ENCODE results near the gene ETS2.

DNA sequence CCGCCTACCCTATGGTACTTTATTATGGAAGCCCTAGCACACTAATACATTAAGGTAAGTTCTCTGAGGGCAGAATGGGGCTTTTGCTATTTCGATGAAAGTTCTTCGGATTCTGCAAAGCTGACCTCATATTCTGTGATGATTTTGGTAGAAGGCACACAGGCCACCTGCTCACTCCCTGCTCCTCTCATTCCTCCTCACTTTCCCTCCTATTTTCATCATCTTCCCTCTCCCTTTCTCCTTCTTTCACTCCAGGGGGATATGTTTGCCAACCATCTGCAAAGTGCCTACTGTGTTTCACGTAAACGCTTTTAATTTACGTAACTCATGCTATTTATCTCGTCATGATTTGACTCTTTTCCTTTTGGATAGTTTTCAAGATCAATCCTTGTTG is 45.0 kb upstream of the ETS2 start:
- TF ChIP-seq, protein P1, sequence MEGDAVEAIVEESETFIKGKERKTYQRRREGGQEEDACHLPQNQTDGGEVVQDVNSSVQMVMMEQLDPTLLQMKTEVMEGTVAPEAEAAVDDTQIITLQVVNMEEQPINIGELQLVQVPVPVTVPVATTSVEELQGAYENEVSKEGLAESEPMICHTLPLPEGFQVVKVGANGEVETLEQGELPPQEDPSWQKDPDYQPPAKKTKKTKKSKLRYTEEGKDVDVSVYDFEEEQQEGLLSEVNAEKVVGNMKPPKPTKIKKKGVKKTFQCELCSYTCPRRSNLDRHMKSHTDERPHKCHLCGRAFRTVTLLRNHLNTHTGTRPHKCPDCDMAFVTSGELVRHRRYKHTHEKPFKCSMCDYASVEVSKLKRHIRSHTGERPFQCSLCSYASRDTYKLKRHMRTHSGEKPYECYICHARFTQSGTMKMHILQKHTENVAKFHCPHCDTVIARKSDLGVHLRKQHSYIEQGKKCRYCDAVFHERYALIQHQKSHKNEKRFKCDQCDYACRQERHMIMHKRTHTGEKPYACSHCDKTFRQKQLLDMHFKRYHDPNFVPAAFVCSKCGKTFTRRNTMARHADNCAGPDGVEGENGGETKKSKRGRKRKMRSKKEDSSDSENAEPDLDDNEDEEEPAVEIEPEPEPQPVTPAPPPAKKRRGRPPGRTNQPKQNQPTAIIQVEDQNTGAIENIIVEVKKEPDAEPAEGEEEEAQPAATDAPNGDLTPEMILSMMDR (IDR thresholded peaks at IDR 0.05): no peak
- TF ChIP-seq POLR2A (IDR thresholded peaks at IDR 0.05; ENCODE audit: low read depth): no peak
- TF ChIP-seq POLR2AphosphoS5 (IDR thresholded peaks at IDR 0.05): no peak
